GM19099 (cell line): Measurements from ENCODE around the gene RRAD.

Source experiments
- POLR2A ChIP-seq: IDR thresholded peaks from 3 replicates; pipeline ENCODE4 v1.6.1; 2011; ENCODE audit warnings: low read depth; ENCODE audit not compliant: insufficient read length; ENCODE audit errors: extremely low read depth

RRAD gene

DNA sequence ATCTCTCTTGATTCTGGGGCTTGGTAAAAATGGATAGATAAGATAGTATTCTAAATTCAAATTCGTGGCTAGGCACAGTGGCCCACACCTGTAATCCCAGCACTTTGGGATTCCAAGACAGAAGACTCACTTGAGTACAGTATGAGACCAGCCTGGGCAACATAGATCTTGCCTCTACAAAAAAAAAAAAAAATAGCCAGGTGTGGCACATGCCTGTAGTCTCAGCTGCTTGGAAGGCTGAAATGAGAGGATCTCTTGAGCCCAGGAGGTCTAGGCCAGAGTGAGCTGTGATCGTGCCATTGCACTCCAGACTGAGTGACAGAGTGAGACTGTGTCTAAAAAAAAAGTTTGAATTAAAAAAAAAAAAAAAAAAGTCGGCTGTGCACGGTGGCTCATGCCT is 35.7 kb downstream of the RRAD start:
- no peak for TF ChIP-seq POLR2A

DNA sequence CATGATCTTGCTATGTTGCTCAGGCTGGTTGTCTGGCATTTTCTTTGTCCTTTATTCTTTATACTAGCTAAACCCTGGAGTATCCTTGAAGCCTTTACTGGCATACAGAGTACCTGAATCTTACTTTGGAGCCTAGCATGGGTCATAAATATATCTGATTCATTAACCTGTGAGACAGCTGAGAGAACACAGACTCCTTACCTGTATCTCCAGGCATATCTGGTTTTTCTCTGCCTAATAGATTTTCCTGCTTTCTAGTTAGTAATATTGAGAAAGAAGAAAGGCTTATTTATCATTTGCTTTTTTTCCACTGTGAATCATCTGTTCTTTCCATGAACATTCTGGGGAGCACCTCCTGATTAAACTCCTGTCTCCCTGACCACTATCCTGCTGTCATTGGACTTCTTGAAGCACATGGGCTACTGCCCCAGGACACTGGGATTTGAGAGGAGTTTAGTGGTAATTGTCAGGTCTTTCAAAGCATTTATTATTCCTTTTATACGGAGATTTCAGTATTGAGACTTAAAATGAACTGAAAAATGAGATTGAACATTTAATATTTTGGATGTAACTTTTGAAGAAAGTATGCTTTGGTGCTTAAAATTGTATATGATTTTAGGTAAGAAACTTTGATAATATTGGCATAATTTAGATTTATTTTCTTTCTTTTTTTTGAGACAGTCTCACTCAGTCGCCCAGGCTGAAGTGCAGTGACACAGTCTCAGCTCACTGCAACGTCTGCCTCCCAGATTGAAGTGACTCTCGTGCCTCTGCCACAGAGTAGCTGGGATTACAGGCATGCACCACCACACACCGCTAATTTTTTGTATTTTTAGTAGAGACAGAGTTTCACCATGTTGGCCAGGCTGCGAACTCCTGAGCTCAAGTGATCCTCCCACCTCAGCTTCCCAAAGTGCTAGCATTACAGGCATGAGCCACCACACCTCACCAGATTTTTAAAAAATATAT is 36.4 kb downstream of the RRAD start:
- TF ChIP-seq POLR2A = no peak

DNA sequence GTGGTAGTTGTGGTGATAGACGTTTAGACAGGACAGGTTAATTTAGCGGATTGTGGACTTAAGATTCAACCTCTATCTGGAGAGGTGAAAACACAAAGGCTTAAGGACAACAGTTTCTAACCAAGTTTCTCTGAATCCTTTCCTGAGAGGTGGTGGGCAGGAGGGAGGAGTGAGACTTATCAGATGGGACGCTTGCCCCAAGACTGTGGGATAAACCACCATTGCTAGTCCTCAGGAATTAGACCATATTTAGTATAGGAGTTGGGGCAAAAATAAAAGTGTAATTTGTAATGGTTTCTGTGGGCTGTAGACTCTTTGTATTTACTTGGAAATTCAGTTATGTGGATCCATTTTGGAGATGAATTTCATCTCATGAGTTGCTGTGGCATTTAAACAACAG is 38.4 kb downstream of the RRAD start:
- TF ChIP-seq POLR2A = no peak

DNA sequence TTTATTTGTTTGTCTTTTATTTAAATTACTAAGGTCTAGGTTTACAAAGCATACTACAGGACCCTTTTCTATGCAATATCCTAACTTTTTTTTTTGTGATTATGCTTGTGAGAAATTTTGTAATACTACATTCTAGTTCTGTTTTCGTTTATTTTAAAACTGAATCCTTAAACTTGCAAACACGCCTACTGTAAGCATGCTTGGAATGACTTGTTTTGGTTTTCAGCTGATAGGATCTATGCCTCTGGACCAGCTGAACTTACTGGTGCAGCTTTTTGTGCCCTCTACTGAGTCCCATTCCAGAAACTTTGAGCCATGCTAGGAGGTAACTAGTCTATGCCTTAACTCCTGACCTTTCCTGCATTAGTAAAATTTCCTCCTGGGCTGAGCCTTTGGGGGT is 39.0 kb downstream of the RRAD start:
- no peak for TF ChIP-seq POLR2A

DNA sequence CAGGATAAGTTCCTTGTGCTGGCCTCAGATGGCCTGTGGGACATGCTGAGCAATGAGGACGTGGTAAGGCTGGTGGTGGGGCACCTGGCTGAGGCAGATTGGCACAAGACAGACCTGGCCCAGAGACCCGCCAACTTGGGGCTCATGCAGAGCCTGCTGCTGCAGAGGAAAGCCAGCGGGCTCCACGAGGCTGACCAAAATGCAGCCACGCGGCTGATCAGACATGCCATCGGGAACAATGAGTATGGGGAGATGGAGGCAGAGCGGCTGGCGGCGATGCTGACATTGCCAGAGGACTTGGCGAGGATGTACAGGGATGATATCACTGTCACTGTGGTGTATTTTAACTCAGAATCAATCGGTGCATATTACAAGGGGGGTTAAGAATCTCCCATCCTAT is 39.8 kb downstream of the RRAD start:
- TF ChIP-seq POLR2A = no peak

DNA sequence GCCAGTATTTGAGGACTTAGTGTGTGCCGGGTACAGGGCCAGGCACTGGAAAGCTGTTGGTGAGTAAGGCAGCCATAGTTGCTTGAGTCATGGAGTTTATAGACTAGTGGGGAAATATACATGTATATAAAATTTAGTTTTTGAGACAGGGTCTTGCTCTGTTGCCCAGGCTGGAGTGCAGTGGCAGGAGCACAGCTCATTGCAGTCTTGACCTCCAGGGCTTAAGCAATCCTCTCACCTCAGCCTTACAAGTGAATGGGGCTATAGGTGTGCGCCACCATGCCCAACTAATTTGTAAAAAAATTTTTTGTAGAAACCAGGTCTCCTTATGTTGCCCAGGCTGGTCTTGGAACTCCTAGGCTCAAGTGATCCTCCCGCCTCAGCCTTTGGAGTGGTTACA is 42.6 kb downstream of the RRAD start:
- TF ChIP-seq POLR2A = no peak

DNA sequence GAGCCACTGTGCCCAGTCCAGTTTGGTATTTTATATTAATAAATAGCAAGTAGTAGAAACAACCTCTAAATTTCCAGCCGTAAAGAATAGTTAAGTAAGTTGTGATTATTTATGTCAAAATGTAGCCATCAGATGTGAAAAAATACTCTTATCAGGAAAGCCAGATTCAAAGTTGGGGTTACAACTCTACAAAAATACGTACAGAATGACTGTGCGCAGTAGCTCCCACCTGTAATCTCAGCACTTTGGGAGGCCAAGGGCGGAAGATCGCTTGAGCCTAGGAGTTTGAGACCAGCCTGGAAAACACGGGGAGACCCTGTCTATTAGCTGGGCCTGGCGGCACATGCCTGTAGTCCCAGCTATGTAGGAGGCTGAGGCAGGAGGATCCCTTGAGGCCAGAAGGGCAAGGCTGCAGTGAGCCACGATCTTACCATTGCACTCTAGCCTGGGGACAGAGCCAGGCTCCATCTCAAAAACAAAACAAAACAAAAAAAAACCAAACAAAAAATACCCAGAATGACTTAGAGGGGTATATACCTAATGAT is 43.3 kb downstream of the RRAD start:
- TF ChIP-seq POLR2A = no peak

DNA sequence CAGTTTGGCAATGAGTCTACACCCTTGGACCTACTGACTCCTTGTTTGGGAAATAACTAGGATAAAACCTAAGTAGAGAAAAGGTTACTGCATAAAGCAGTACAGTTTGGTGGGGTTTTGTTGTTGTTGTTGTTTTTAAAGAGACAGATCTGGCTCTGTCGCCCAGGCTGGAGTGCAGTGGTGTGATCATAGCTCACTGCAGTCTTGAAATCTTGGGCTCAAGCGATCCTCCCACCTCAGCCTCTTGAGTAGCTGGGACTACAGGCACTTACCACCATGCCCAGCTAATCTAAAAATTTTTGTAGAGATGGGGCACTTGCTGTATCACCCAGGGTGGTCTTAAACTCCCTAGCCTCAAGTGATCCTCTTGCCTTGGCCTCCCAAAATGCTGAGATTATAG is 43.8 kb downstream of the RRAD start:
- TF ChIP-seq POLR2A = no peak

DNA sequence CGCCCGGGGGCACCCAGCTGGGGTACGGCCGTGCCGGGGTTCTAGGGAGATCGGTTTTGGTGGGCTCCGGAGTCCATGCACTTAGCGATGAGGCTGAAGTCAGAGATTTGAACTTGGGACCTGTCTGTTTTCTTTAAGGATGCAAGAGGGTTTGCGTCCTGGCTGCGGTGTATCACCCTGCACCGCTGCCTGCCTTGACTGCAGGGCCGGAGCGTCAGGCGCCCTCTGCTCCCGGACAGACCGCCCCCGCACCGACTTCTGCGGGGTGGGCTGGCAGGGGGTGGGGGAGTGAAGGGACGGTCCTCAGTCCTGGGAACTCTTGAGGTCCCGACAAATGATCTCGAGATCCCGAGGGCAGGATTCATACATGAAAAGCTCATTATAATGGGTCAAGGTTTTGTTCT is 44.3 kb downstream of the RRAD start:
- no peak for TF ChIP-seq POLR2A

DNA sequence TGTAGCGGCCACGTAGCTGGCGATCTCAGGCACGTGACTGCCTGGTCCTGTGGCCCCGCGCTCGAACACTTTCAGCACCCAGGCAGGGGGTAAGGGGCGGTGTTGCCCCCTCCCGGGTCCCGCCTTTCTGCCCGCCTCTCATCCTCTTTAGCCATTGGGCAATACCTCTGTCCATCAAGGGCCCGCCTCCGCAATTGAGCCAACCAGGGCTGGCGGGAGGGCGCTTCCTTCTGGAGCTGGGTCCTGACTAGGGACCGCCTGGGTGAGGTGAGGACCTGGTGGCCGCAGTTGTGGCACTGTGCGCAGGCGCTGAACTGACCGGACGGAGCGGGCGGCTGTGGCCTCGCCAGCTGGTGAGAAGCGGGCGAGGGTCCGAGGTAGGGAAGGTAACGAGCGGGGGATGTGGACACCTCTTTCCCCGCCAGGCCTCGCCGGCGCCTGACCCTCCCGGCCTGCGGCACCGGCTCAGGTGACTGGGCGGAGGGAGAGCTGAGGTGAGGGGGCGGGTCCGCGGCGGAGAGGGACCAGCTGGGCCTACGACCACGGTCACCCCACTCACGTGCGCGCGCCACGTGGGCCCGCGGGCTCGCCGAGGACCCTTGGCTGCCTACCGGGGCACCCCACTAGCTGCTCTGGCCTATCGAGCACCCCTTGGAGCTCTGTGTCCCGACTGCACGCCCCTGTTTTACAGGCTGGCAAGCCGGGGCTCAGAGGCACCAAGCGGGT is 44.9 kb downstream of the RRAD start, which contains the start of gene PDP2:
Gene PDP2 (plus strand): TSS at position 228 of the 726 bp plus-strand sequence. CDS start 3,770 bp downstream, outside the sequence.
- peak; percentile 73 for TF ChIP-seq POLR2A

DNA sequence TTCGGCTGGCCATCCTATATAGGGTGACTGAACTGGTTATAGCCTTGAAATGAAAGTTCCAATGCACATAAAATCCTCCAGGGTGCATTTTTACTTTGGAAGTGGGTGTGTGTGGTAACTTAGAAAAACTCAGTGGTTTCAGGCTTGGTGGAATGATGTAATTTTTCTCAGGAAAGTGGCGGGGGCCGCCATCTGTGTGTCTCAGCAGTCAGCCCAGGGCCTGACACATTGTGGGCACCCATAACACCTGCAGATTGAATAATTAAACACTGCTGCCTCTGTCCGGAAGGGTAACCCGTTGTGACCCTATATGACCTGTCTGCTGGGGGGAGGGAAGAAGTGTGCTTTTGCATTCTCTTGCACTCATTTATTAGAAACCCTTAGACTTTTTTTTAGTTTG is 47.3 kb downstream of the RRAD start:
- no peak for TF ChIP-seq POLR2A

DNA sequence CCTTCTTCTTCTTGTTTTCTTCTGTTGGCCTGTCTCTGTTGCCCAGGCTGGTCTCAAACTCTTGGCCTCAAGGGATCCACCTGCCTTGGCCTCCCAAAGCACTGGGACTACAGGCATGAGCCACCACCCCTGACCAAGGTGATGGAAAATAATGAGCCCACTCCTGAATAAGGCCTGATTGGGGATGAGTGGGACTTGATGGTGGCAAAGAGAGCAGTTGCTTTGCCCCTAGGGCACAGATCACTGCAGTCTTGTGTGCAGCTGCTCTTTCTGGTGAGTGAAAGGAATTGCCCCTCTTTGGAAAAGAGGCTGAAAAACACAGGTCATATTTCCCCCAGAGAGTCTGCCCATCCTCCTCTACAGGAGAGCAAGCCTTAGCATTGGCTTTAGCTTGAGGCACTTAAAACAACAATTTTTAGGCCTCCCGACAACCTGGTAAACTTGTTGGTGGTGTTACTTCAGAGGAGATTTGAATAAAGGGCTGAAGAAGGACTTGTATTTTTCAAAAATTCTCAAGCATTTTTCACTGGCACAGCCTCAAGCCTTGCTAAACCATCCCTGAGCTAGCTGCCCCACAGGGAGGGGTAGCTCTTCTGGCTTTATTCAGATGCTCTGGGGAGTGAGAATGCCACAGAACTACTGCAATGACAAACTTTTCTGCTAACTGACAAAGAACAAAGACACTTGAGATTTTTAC is 51.1 kb downstream of the RRAD start:
- TF ChIP-seq POLR2A = no peak

DNA sequence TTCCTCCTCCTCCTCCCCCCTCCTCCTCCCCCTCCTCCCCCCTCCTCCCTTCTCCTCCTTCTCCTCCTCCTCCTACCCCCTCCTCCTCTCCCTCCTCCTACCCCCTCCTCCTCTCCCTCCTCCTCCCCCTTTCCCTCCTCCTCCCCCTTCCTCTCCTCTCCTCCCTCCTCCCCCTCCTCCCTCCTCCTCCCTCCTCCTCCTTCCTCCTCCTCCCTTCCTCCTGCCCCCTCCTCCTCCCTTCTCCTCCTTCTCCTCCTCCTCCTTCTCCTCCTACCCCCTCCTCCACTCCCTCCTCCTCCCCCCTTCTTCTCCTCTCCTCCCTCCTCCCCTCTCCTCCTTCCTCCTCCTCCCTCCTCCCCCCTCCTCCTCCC is 51.7 kb downstream of the RRAD start:
- TF ChIP-seq POLR2A = no peak

DNA sequence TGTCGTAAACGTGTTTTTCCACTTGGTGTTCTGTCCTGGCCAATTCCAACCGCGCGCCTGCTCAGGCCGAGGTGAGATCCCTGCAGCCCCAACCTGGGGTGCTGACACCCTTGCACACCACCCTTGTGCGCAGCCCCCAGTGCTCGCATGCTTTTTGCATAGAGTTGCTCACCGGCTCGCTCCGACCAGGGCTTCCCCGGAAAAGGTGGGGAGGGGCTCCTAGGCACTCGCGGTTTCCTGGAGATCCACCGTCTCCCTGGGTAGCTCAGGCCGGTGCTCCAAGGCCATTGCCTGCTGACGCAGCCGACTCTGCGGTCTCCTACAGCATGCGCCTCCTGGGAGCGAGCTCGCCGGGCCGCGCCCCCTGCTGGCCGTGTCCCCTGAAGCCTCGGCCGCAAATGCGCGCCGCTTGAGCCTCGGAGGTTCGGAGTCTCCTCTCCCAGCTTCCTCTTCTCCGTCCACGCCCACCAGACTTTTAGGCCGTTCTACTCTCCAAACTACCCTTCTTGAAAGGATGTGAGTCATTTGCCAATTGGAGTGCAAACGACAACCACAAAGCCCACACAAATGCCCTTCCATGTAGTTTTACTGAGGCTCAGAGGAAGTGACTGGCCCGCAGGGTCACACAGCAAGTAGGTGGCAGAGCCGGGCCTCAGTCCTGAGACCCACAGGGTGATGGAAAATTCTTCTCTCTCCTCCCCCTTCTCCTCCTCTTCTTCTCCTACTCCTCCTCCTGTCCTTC is 52.2 kb downstream of the RRAD start:
- TF ChIP-seq POLR2A = no peak
